ENCODE results near the gene RNF148.
A peak's percentile ranks its signal among the peaks of the same experiment; 100 is the strongest.

The RNF148 gene

DNA sequence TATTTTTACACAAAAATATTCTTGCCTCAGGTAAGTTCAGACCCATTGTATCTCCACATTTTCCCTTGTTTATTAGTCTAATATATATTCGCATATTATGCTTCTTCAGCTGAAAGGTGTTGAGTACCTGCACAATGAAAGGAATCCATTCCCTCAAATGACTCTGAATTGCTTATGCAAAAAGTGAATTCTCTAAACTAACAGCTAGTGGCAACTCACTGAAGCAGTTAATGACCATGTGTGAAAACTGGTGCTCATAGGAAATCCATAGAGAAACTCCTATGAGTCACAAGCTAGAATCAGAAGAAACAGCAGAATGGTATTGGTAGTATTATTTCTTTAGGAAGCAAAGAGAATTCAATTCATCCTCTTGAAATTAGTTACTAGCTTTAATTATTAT lies 33.5 kb upstream of the RNF148 start:
- no peak overlapping the region for H3K4me3 ChIP-seq (ENCODE audit: control insufficient read depth, low read depth, low read length)
- TF ChIP-seq CTCF (conservative IDR thresholded peaks at IDR 0.05; ENCODE audit: control insufficient read depth, insufficient read depth, low read depth, low read length), result no peak
- peak; percentile 6 for DNase-seq (ENCODE audit: low read depth)

- no peak overlapping the region for H3K4me3 ChIP-seq (ENCODE audit: control insufficient read depth, low read depth, low read length)
- TF ChIP-seq CTCF (conservative IDR thresholded peaks at IDR 0.05; ENCODE audit: control insufficient read depth, insufficient read depth, low read depth, low read length), result no peak
- no peak for DNase-seq (ENCODE audit: low read depth)
Observed at GRCh38 chr7:122727759-122728158, 25.0 kb upstream of the RNF148 start.

- no peak for TF ChIP-seq CTCF (conservative IDR thresholded peaks at IDR 0.05; ENCODE audit: control insufficient read depth, insufficient read depth, low read depth, low read length)
- no peak overlapping the region for H3K4me3 ChIP-seq (ENCODE audit: control insufficient read depth, low read depth, low read length)
- no peak for DNase-seq (ENCODE audit: low read depth)
Observed at GRCh38 chr7:122727354-122727753, 24.6 kb upstream of the RNF148 start.

DNA sequence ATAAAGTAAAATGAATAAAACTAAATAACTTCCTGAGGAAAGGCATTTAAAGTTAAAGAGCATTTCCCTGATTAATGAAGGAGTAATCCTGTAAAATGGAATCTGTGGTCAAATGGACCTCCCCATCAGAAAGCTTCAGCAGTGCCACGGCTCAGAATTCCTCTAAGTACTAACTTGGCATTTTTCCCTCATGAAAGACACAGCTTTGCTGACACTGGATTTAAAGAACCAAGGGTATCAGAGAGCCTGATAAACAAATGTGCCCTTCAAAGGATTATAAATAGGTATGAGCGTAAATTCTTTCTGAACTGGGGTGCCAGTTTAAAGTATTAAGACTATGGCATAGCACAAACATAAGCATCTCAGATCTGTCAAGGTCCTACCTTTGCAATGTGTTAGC lies 24.2 kb upstream of the RNF148 start:
- TF ChIP-seq CTCF (conservative IDR thresholded peaks at IDR 0.05; ENCODE audit: control insufficient read depth, insufficient read depth, low read depth, low read length), result no peak
- H3K4me3 ChIP-seq (ENCODE audit: control insufficient read depth, low read depth, low read length), result no peak overlapping the region
- DNase-seq (ENCODE audit: low read depth), result no peak

GRCh38 chr7:122724366-122724765 lies 21.6 kb upstream of the RNF148 start:
- no peak for TF ChIP-seq CTCF (conservative IDR thresholded peaks at IDR 0.05; ENCODE audit: control insufficient read depth, insufficient read depth, low read depth, low read length)
- H3K4me3 ChIP-seq (ENCODE audit: control insufficient read depth, low read depth, low read length), result no peak overlapping the region
- no peak for DNase-seq (ENCODE audit: low read depth)

GRCh38 chr7:122719010-122719578 lies 16.4 kb upstream of the RNF148 start:
- no peak for TF ChIP-seq CTCF (conservative IDR thresholded peaks at IDR 0.05; ENCODE audit: control insufficient read depth, insufficient read depth, low read depth, low read length)
- H3K4me3 ChIP-seq (ENCODE audit: control insufficient read depth, low read depth, low read length), result no peak overlapping the region
- DNase-seq (ENCODE audit: low read depth), result no peak

Data from fibroblast of mammary gland (primary cell).